Large intestine (tissue), 3 donors: ENCODE measurements around the gene TAS2R3. TPM values are rescaled to one million over a fixed set of nuclear protein-coding genes. Genes with fewer than 3 reads are reported as not detected.
"Not testable (repeated sequence)": the region's sequence is repeated elsewhere in the genome, so short reads cannot be mapped to it uniquely, and the experiment has no call there.

Source experiments
- DNase-seq, 2 donors: peaks; one replicate each; pipeline versions ENCODE4 v3.0.0 to v3.0.0-alpha.2; 2013
- H3K27ac ChIP-seq: one replicate; pipeline ENCODE4 v1.5.1; 2013; ENCODE audit warnings: low read length
- H3K27me3 ChIP-seq: 2 replicates; pipeline ENCODE4 v1.6.1; 2013; ENCODE audit warnings: low read length; ENCODE audit not compliant: control insufficient read depth, insufficient read depth
- H3K36me3 ChIP-seq: 2 replicates; pipeline ENCODE4 v1.6.1; 2013; ENCODE audit warnings: low read length; ENCODE audit not compliant: control insufficient read depth, insufficient read depth
- H3K4me1 ChIP-seq: one replicate; pipeline ENCODE4 v1.6.1; 2013; ENCODE audit warnings: low read length; ENCODE audit not compliant: control insufficient read depth, insufficient read depth
- H3K4me3 ChIP-seq: one replicate; pipeline ENCODE4 v1.5.1; 2013; ENCODE audit warnings: low read length
- H3K9me3 ChIP-seq: one replicate; pipeline ENCODE4 v1.6.1; 2013; ENCODE audit warnings: mild to moderate bottlenecking, low read depth, low read length, moderate library complexity; ENCODE audit not compliant: control insufficient read depth
- WGBS: methylation state at CpG from one replicate; pipeline ENCODE4 v1.1.5; 2013; ENCODE audit warnings: low lambda C conversion rate; ENCODE audit not compliant: insufficient coverage; 5-methylcytosine and 5-hydroxymethylcytosine counted together
- polyA plus RNA-seq: library from polyadenylated mRNA; unstranded; fragments of 120-200 nt; gene quantifications from one replicate; pipeline ENCODE4 v1.2.1, GENCODE V29; 2013

Gene TAS2R3
- polyA plus RNA-seq, 1 donor = 0.15 TPM

DNA sequence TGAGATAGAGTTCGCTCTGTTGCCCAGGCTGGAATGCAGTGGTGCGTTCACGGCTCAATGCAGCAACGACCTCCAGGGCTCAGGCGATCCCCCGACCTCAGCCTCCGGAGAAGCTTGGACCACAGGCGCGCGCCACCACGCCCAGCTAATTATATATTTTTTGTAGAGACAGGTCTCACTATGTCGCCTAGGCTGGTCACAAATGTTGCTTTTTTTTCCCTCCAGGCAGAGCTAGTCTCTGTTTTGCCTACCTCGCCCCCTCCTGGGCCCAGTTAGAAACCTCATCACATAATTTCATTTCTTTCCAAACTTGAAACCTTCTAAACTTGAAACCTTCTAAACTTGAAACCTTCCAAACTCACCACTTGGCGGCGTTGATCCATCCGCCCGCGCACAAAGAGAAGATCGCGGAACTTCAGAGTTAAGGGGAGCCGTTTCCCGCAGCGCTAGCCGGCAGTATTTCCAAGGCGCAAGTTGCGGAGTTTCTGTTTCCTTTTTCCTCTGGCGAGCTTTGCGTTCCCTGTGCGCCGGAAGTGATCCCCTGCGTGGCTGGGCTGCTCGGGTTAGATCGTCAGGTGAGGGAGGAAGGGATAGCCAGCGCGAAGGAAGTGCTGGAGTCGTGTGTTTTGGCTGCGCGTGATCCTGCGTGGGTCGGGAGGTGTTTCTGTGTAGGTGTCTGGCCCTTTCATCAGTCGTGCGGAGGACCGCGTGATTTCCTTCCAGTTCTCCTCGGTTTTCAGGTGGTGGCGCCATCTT lies 25.9 kb upstream of the TAS2R3 start, which contains the start of gene SSBP1:
SSBP1 (plus strand) TSS at position 523 of the 756 bp plus-strand sequence. CDS start 809 bp downstream, outside the sequence.
- Histone ChIP-seq H3K4me1 (peaks cover 3% of the 10 kb centered on the region), H3K36me3 (peaks cover 19% of the 10 kb centered on the region), H3K4me3 (peak within 1 kb of the TSS; percentile 73), H3K27ac (peak within 1 kb of the TSS; percentile 88), H3K27me3 (no peaks in the 10 kb centered on the region), H3K9me3 (no peaks in the 10 kb centered on the region)
- peak; percentile 96 to 97 for DNase-seq
- WGBS = no CpG with 5 or more reads among the region's 46 CpGs

GRCh38 chr7:141738592-141739013 lies 25.3 kb upstream of the TAS2R3 start:
- H3K36me3 ChIP-seq = peaks cover 25% of the 10 kb centered on the region
- 0% methylated on average over 1 of the region's 6 CpGs for WGBS

DNA sequence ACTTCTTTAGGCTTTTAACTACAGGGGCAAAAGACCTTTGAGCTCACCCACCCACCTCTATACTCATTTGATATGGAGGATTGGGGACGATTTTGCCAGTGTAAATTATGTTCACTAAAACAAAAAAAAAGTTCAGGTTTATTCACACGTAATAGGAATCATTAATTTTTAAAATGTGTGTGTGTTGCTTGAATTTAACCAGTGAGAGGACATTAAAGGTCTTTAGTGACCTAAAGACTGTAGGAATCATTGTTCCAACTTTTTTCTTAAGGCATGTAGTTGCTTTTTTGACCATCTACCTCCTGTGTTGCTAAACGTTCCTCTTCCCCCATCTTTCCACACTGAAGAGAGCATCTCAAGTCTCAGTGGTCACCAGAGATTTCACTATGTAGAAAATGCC lies 24.6 kb upstream of the TAS2R3 start:
- 67% methylated on average over 1 of the region's 3 CpGs for WGBS
- Histone ChIP-seq H3K4me1 (peaks cover 3% of the 10 kb centered on the region), H3K27me3 (no peaks in the 10 kb centered on the region), H3K27ac (no peak overlapping the region), H3K36me3 (peaks cover 31% of the 10 kb centered on the region), H3K4me3 (peak overlapping the region; percentile 73), H3K9me3 (no peaks in the 10 kb centered on the region)
- DNase-seq = no peak

More at GRCh38 chr7:141738592-141739013, 25.3 kb upstream of the TAS2R3 start:
- DNase-seq = no peak
- H3K4me3 ChIP-seq = peak overlapping the region; percentile 73
- H3K27me3 ChIP-seq = no peaks in the 10 kb centered on the region
- H3K27ac ChIP-seq = peak overlapping the region; percentile 88
- peaks cover 3% of the 10 kb centered on the region for H3K4me1 ChIP-seq
- H3K9me3 ChIP-seq = no peaks in the 10 kb centered on the region

DNA sequence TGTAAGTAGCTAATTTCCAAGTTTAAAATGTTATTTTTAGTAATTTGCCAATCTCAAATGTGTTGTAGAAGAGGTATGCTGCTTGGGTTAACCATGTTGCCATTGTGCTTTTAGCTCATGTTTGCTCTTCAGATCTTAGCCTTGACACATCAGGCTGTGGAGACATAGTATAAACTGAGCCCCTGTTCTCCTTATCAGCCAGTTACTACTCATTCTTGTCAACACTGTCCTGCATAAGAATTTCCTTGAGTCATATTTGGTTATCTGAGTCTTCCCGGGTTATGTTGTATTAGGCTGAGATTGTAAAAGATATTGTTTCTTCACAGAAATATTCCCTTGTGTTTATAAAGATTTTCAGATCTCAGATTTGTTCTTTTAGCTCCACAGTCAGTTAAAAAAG lies 21.7 kb upstream of the TAS2R3 start:
- Histone ChIP-seq H3K27ac (no peak overlapping the region), H3K36me3 (peaks cover 44% of the 10 kb centered on the region)

GRCh38 chr7:141744131-141744530 lies 19.8 kb upstream of the TAS2R3 start:
- no peaks in the 10 kb centered on the region for H3K4me1 ChIP-seq
- WGBS = no CpG with 5 or more reads among the region's 2 CpGs
- no peak for DNase-seq
- H3K9me3 ChIP-seq = no peaks in the 10 kb centered on the region
- no peak overlapping the region for H3K27ac ChIP-seq
- no peak overlapping the region for H3K4me3 ChIP-seq
- no peaks in the 10 kb centered on the region for H3K27me3 ChIP-seq
- H3K36me3 ChIP-seq = peaks cover 59% of the 10 kb centered on the region

More for the DNA sequence above, 21.7 kb upstream of the TAS2R3 start:
- Histone ChIP-seq H3K4me3 (no peak overlapping the region), H3K4me1 (peaks cover under 1% of the 10 kb centered on the region), H3K27me3 (no peaks in the 10 kb centered on the region), H3K9me3 (no peaks in the 10 kb centered on the region)
- no peak for DNase-seq
- no CpG with 5 or more reads among the region's 1 CpG for WGBS

- H3K27ac ChIP-seq = no peak overlapping the region
- no peak for DNase-seq
- 100% methylated on average over 2 of the region's 2 CpGs for WGBS
- H3K4me3 ChIP-seq = no peak overlapping the region
- H3K36me3 ChIP-seq = peaks cover 78% of the 10 kb centered on the region
- H3K4me1 ChIP-seq = no peaks in the 10 kb centered on the region
- H3K9me3 ChIP-seq = peaks cover 14% of the 10 kb centered on the region
- H3K27me3 ChIP-seq = no peaks in the 10 kb centered on the region
These were observed 15.5 kb upstream of the TAS2R3 start for GRCh38 chr7:141748396-141748795.

DNA sequence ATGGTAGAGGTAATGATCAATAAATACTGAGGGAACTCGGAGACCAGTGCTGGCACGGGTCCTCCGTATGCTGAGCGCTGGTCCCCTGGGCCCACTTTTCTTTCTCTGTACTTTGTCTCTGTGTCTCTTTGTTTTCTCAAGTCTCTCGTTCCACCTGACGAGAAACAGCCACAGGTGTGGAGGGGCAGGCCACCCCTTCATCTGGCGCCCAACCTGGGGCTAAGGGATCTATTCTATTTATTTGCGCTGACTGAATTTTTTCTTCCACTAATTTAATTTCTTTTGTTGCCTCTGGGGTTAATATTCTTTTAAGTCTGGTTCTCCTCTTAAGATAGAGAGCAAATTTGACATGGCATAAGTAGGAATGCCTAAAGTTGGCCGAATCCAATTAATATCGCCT lies 12.0 kb upstream of the TAS2R3 start:
- not testable (repeated sequence) for DNase-seq, H3K27me3 ChIP-seq
- peaks cover 84% of the 10 kb centered on the region for H3K36me3 ChIP-seq

GRCh38 chr7:141752634-141753033 lies 11.3 kb upstream of the TAS2R3 start:
- Histone ChIP-seq H3K27me3 (no peaks in the 10 kb centered on the region), H3K27ac (no peak overlapping the region), H3K36me3 (peaks cover 90% of the 10 kb centered on the region), H3K4me1 (no peaks in the 10 kb centered on the region), H3K9me3 (peaks cover 14% of the 10 kb centered on the region), H3K4me3 (no peak overlapping the region)
- DNase-seq = no peak
- 100% methylated on average over 1 of the region's 13 CpGs for WGBS

More for the DNA sequence above, 12.0 kb upstream of the TAS2R3 start:
- H3K4me3 ChIP-seq, H3K27ac ChIP-seq, H3K4me1 ChIP-seq: not testable (repeated sequence)
- H3K9me3 ChIP-seq = peaks cover 14% of the 10 kb centered on the region
- WGBS = 94% methylated on average over 5 of the region's 10 CpGs

DNA sequence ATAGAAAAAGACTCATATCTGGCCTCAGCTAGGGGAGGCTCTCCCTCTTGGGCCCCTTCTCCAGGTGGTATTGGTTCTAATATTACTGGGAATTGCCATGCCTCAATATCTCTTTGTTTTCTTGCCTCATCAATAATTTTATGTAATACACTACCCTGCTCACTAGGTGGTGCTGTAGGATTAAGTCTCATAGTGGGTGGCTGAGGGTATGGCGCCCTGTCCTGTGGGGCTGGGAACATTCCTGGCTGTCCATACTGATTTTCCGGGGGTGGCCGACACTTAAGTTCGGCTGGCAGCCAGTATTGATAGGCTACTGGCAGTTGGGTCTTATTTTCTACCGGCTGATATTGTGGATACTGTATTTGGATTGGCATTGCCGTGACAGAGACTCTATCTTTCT lies 9.0 kb upstream of the TAS2R3 start:
- no CpG with 5 or more reads among the region's 6 CpGs for WGBS
- Histone ChIP-seq H3K4me1 (no peaks in the 10 kb centered on the region), H3K27ac (no peak overlapping the region), H3K4me3 (no peak overlapping the region), H3K36me3 (peaks cover 78% of the 10 kb centered on the region), H3K9me3 (peaks cover 14% of the 10 kb centered on the region), H3K27me3 (no peaks in the 10 kb centered on the region)
- DNase-seq = no peak

DNA sequence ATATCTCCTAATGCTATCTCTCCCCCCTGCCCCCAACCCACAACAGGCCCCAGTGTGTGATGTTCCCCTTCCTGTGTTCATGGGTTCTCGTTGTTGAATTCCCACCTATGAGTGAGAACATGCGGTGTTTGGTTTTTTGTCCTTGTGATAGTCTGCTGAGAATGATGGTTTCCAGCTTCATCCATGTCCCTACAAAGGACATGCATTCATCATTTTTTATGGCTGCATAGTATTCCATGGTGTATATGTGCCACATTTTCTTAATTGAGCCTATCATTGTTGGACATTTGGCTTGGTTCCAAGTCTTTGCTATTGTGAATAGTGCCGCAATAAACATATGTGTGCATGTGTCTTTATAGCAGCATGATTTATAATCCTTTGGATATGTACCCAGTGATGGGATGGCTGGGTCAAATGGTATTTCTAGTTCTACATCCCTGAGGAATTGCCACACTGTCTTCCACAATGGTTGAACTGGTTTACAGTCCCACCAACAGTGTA lies 6.2 kb downstream of the TAS2R3 start:
- not testable (repeated sequence) for H3K27ac ChIP-seq, H3K4me1 ChIP-seq, H3K4me3 ChIP-seq, H3K36me3 ChIP-seq, H3K9me3 ChIP-seq, H3K27me3 ChIP-seq, DNase-seq
- WGBS = no CpG with 5 or more reads among the region's 3 CpGs
